HFFc6 (cell line): ENCODE results near the gene SLC22A5. TPM values are rescaled to one million over a fixed set of nuclear protein-coding genes. Genes with fewer than 3 reads are reported as not detected.
"Not testable (repeated sequence)": the region's sequence is repeated elsewhere in the genome, so short reads cannot be mapped to it uniquely, and the experiment has no call there.

Experiments
- DNase-seq: peaks from one replicate; pipeline ENCODE4 v3.0.0-alpha.2; 2018
- H3K27ac Mint-ChIP-seq: 2 replicates; pipeline ENCODE4 v1.8.0; 2020; ENCODE audit warnings: mild to moderate bottlenecking, mixed read lengths
- H3K27me3 Mint-ChIP-seq: 2 replicates; pipeline ENCODE4 v1.8.0; 2021; ENCODE audit warnings: mild to moderate bottlenecking, moderate library complexity, mixed read lengths; ENCODE audit not compliant: insufficient read depth
- H3K36me3 Mint-ChIP-seq: 2 replicates; pipeline ENCODE4 v1.8.0; 2021; ENCODE audit warnings: low read depth, mixed read lengths
- H3K4me1 Mint-ChIP-seq: 2 replicates; pipeline ENCODE4 v1.8.0; 2020; ENCODE audit warnings: low read depth, mixed read lengths
- H3K4me3 Mint-ChIP-seq: 2 replicates; pipeline ENCODE4 v1.8.0; 2020; ENCODE audit warnings: mild to moderate bottlenecking, moderate library complexity, mixed read lengths
- H3K9me3 Mint-ChIP-seq: 2 replicates; pipeline ENCODE4 v1.8.0; 2020; ENCODE audit warnings: mild to moderate bottlenecking, mixed read lengths
- total RNA-seq, 6 experiments: library from RNA; stranded (reverse); fragmentation: NEBNext Ultra II Directional; extraction: Animal tissue kit (Norgen Biotek cat#: 25700); gene quantifications; 2 replicates in 1 of 6; 3 replicates in 5 of 6; pipeline ENCODE4 v1.2.3, GENCODE V29; 2021
- TF ChIP-seq, protein P1 (sequence below): fragments of 200-600 bp; sonication (generic); IDR thresholded peaks from 2 replicates; pipeline ENCODE4 v1.5.0; 2021; ENCODE audit warnings: antibody characterized with exemption, mild to moderate bottlenecking

The SLC22A5 gene
- total RNA-seq, 6 experiments from 2014 or later, result 3.8 to 5.6 (median 4.9) TPM

GRCh38 chr5:132435886-132436285 lies 66.4 kb downstream of the SLC22A5 start:
- DNase-seq, result no peak
- no peak overlapping the region for H3K4me3 Mint-ChIP-seq
- TF ChIP-seq, protein P1, sequence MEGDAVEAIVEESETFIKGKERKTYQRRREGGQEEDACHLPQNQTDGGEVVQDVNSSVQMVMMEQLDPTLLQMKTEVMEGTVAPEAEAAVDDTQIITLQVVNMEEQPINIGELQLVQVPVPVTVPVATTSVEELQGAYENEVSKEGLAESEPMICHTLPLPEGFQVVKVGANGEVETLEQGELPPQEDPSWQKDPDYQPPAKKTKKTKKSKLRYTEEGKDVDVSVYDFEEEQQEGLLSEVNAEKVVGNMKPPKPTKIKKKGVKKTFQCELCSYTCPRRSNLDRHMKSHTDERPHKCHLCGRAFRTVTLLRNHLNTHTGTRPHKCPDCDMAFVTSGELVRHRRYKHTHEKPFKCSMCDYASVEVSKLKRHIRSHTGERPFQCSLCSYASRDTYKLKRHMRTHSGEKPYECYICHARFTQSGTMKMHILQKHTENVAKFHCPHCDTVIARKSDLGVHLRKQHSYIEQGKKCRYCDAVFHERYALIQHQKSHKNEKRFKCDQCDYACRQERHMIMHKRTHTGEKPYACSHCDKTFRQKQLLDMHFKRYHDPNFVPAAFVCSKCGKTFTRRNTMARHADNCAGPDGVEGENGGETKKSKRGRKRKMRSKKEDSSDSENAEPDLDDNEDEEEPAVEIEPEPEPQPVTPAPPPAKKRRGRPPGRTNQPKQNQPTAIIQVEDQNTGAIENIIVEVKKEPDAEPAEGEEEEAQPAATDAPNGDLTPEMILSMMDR, result no peak
- no peaks in the 10 kb centered on the region; the same call in 1 of the 2 replicates for H3K27me3 Mint-ChIP-seq
- no peaks in the 10 kb centered on the region for H3K9me3 Mint-ChIP-seq
- no peaks in the 10 kb centered on the region for H3K36me3 Mint-ChIP-seq
- peak overlapping the region; percentile 33; the same call in 1 of the 2 replicates for H3K27ac Mint-ChIP-seq
- H3K4me1 Mint-ChIP-seq, result peaks cover 62% of the 10 kb centered on the region

- TF ChIP-seq, protein P1, result no peak
- Mint-ChIP-seq H3K9me3 (no peaks in the 10 kb centered on the region), H3K4me3 (0 out of 2 replicates have a peak overlapping the region, but pooled peaks have one; percentile 50), H3K27ac (peak overlapping the region; percentile 93), H3K36me3 (no peaks in the 10 kb centered on the region), H3K27me3 (no peaks in the 10 kb centered on the region; the same call in 1 of the 2 replicates), H3K4me1 (peaks cover 62% of the 10 kb centered on the region)
- no peak for DNase-seq
Observed at GRCh38 chr5:132436936-132437335, 67.4 kb downstream of the SLC22A5 start.

DNA sequence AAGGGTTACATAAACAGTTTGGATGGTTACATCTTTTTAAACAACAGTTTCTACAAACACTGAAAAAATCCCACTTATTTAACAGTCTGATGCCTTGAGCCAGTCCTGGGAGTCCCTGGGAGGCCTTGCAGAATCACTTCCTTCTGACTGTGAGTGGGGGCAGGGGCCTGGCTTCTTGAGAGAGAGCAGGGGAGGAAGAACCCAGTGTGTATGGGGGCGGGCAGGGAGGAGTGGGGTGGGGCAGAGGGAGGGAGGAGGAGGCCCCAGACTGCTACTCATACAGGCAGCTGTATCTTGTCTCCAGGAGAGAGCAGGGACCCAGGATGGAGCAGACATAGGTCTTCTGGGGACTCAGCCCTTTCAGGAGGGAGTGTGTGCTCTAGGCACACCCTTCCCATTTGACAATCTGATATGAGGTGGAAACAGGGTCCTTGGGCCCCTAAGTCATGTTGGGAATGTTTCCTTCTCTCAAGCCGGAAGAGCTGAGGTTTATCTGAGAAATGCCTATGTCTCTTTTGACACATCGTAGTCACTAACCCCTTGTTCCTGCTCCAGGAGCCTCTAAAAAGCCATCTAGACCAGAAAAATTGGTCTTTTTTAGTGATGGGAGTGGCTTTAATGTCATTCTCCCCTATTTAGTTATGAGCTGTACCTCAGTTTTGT lies 68.2 kb downstream of the SLC22A5 start:
- peaks cover 58% of the 10 kb centered on the region for H3K4me1 Mint-ChIP-seq
- H3K27ac Mint-ChIP-seq, result peak overlapping the region; percentile 93
- peak overlapping the region; percentile 50 for H3K4me3 Mint-ChIP-seq
- H3K27me3 Mint-ChIP-seq, result no peaks in the 10 kb centered on the region; the same call in 1 of the 2 replicates
- DNase-seq, result peak; percentile 79
- no peaks in the 10 kb centered on the region for H3K36me3 Mint-ChIP-seq
- H3K9me3 Mint-ChIP-seq, result no peaks in the 10 kb centered on the region
- TF ChIP-seq, protein P1, result no peak

GRCh38 chr5:132438267-132438645 lies 68.7 kb downstream of the SLC22A5 start:
- not testable (repeated sequence) for H3K9me3 Mint-ChIP-seq, DNase-seq, H3K27me3 Mint-ChIP-seq, H3K36me3 Mint-ChIP-seq, H3K4me3 Mint-ChIP-seq
- H3K27ac Mint-ChIP-seq, result peak overlapping the region; percentile 93; the same call in 1 of the 2 replicates
- peaks cover 55% of the 10 kb centered on the region for H3K4me1 Mint-ChIP-seq

- Mint-ChIP-seq H3K27ac (peak overlapping the region; percentile 89), H3K9me3 (no peaks in the 10 kb centered on the region), H3K4me3 (peak overlapping the region; percentile 76), H3K4me1 (peaks cover 55% of the 10 kb centered on the region), H3K36me3 (no peaks in the 10 kb centered on the region), H3K27me3 (no peaks in the 10 kb centered on the region; the same call in 1 of the 2 replicates)
- TF ChIP-seq, protein P1, result no peak
- no peak for DNase-seq
Observed at GRCh38 chr5:132438917-132439316, 69.4 kb downstream of the SLC22A5 start.

DNA sequence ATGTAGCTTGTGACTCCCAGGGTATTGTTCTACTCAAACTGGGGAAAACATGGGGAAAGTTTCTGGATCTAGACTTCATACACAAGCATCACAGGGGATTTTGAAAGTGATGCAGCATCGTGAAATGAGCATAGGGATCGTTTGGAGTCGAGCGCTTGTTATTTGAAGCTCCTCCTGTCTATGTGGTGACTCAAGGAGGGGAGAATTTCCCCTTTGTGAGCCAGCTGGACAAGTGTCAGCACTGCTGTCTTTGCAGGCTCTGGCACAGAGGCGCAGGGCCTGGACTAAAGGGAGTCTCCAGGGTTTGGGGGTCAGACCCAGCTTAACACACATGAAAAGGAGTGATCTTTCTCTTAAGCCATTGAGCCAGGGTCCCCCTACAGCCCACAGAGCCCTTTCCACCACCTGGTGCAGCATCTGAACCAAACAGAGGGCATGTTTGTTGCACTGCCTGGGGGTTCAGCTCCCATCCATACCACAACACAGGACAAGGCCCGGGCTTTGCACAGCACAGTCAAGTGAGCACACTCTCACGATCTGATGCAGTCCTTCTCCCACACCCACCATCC lies 70.1 kb downstream of the SLC22A5 start:
- no peaks in the 10 kb centered on the region for H3K36me3 Mint-ChIP-seq

More for the DNA sequence above, 70.1 kb downstream of the SLC22A5 start:
- H3K4me3 Mint-ChIP-seq, result peak overlapping the region; percentile 76
- DNase-seq, result peak; percentile 83
- peaks cover 48% of the 10 kb centered on the region for H3K4me1 Mint-ChIP-seq
- peak overlapping the region; percentile 89 for H3K27ac Mint-ChIP-seq
- TF ChIP-seq, protein P1, result no peak
- H3K27me3 Mint-ChIP-seq, result no peaks in the 10 kb centered on the region; the same call in 1 of the 2 replicates
- H3K9me3 Mint-ChIP-seq, result no peaks in the 10 kb centered on the region
